Gastroesophageal sphincter (tissue), 3 donors: ENCODE data around the gene ZDHHC4.

Experiments used
- EP300 ChIP-seq: sonication (generic); formaldehyde crosslinking; IDR thresholded peaks from one replicate; pipeline ENCODE4 v1.6.1; 2017; ENCODE audit warnings: antibody characterized with exemption, mild to moderate bottlenecking
- POLR2A ChIP-seq, 2 donors: fragments of 450-650 bp; IDR thresholded peaks; one replicate each; pipeline ENCODE4 v1.6.1; 2017; ENCODE audit warnings: antibody characterized with exemption in 2 of 2, mild to moderate bottlenecking in 2 of 2, moderate library complexity in 1 of 2
- POLR2AphosphoS5 ChIP-seq: sonication (generic); formaldehyde crosslinking; IDR thresholded peaks from one replicate; pipeline ENCODE4 v1.6.1; 2017; ENCODE audit warnings: antibody characterized with exemption
- TF ChIP-seq, protein P1 (sequence below), 4 experiments: fragments of 200-600 bp in 2 of 4; fragments of 450-650 bp in 2 of 4; sonication (generic) in 1 of 4; IDR thresholded peaks; one replicate each; pipeline ENCODE4 v1.5.1; 2017 to 2019; ENCODE audit warnings: antibody characterized with exemption in 4 of 4, mild to moderate bottlenecking in 2 of 4, moderate library complexity in 2 of 4

- TF ChIP-seq POLR2AphosphoS5 = no peak
- TF ChIP-seq, protein P1, sequence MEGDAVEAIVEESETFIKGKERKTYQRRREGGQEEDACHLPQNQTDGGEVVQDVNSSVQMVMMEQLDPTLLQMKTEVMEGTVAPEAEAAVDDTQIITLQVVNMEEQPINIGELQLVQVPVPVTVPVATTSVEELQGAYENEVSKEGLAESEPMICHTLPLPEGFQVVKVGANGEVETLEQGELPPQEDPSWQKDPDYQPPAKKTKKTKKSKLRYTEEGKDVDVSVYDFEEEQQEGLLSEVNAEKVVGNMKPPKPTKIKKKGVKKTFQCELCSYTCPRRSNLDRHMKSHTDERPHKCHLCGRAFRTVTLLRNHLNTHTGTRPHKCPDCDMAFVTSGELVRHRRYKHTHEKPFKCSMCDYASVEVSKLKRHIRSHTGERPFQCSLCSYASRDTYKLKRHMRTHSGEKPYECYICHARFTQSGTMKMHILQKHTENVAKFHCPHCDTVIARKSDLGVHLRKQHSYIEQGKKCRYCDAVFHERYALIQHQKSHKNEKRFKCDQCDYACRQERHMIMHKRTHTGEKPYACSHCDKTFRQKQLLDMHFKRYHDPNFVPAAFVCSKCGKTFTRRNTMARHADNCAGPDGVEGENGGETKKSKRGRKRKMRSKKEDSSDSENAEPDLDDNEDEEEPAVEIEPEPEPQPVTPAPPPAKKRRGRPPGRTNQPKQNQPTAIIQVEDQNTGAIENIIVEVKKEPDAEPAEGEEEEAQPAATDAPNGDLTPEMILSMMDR (IDR thresholded peaks at IDR 0.05) = no peak
- no peak for TF ChIP-seq POLR2A (IDR thresholded peaks at IDR 0.05)
- no peak for TF ChIP-seq EP300
These were observed 44.7 kb upstream of the ZDHHC4 start for GRCh38 chr7:6532516-6532915.
